Neural progenitor cell (in vitro differentiated cells): ENCODE results near the gene FMNL2. TPM values are rescaled to one million over a fixed set of nuclear protein-coding genes. Genes with fewer than 3 reads are reported as not detected.

ENCODE experiments used
- DNase-seq: peaks from one replicate; pipeline ENCODE4 v3.0.0-alpha.2; 2016; ENCODE audit warnings: low spot score
- H2AFZ ChIP-seq: fragments of 200-600 bp; sonication (generic); replicated peaks from 2 replicates; pipeline ENCODE4 v1.6.1; 2016; ENCODE audit warnings: antibody characterized with exemption
- H3F3A ChIP-seq: fragments of 200-600 bp; sonication (generic); 2 replicates; pipeline ENCODE4 v1.6.1; 2016; ENCODE audit warnings: antibody characterized with exemption, low read depth
- H3K27ac ChIP-seq: fragments of 200-600 bp; sonication (generic); 2 replicates; pipeline ENCODE4 v1.5.1; 2016; ENCODE audit warnings: mild to moderate bottlenecking
- H3K27me3 ChIP-seq: fragments of 200-600 bp; sonication (generic); 2 replicates; pipeline ENCODE4 v1.6.1; 2016; ENCODE audit warnings: mild to moderate bottlenecking, moderate library complexity
- H3K36me3 ChIP-seq: fragments of 200-600 bp; sonication (generic); 2 replicates; pipeline ENCODE4 v1.5.1; 2016
- H3K4me1 ChIP-seq: fragments of 200-600 bp; sonication (generic); 2 replicates; pipeline ENCODE4 v1.6.1; 2016; ENCODE audit warnings: mixed run types
- H3K4me2 ChIP-seq: fragments of 200-600 bp; sonication (generic); 2 replicates; pipeline ENCODE4 v1.6.1; 2016
- H3K4me3 ChIP-seq: fragments of 200-600 bp; sonication (generic); 2 replicates; pipeline ENCODE4 v1.5.1; 2016
- H3K79me2 ChIP-seq: fragments of 200-600 bp; sonication (generic); 2 replicates; pipeline ENCODE4 v1.6.1; 2016; ENCODE audit warnings: low read depth
- H3K9ac ChIP-seq: fragments of 200-600 bp; sonication (generic); 2 replicates; pipeline ENCODE4 v1.6.1; 2016
- H3K9me3 ChIP-seq: fragments of 200-600 bp; sonication (generic); 2 replicates; pipeline ENCODE4 v1.5.1; 2016; ENCODE audit warnings: low read depth
- H4K20me1 ChIP-seq: fragments of 200-600 bp; sonication (generic); 2 replicates; pipeline ENCODE4 v1.6.1; 2016; ENCODE audit warnings: low read depth
- H3K27ac Mint-ChIP-seq: 3 replicates; pipeline ENCODE4 v1.8.0; 2021; ENCODE audit warnings: mixed read lengths
- H3K27me3 Mint-ChIP-seq: 2 replicates; pipeline ENCODE4 v1.8.0; 2022; ENCODE audit warnings: low read depth, mild to moderate bottlenecking, inconsistent platforms, moderate library complexity, mixed read lengths; ENCODE audit not compliant: insufficient read depth
- H3K36me3 Mint-ChIP-seq: 3 replicates; pipeline ENCODE4 v1.8.0; 2021; ENCODE audit warnings: mixed read lengths
- H3K4me1 Mint-ChIP-seq: 3 replicates; pipeline ENCODE4 v1.8.0; 2021; ENCODE audit warnings: mixed read lengths
- H3K4me3 Mint-ChIP-seq: 3 replicates; pipeline ENCODE4 v1.8.0; 2021; ENCODE audit warnings: mild to moderate bottlenecking, moderate library complexity, mixed read lengths
- H3K9me3 Mint-ChIP-seq: 3 replicates; pipeline ENCODE4 v1.8.0; 2020; ENCODE audit warnings: mixed read lengths
- CTCF ChIP-seq: fragments of 200-600 bp; sonication (generic); IDR thresholded peaks from 2 replicates; pipeline ENCODE4 v1.5.1; 2017; ENCODE audit warnings: antibody characterized with exemption, mild to moderate bottlenecking
- EZH2 ChIP-seq: fragments of 200-600 bp; sonication (generic); IDR thresholded peaks from 2 replicates; pipeline ENCODE4 v1.6.1; 2017; ENCODE audit warnings: antibody characterized with exemption, mild to moderate bottlenecking, moderate library complexity
- EZH2phosphoT487 ChIP-seq: fragments of 200-600 bp; sonication (generic); IDR thresholded peaks from 2 replicates; pipeline ENCODE4 v1.6.1; 2017; ENCODE audit warnings: antibody characterized with exemption
- total RNA-seq: library from RNA; depleted of rRNA; stranded (reverse); fragments of >200 nt; gene quantifications from 2 replicates; pipeline ENCODE4 v1.2.3, GENCODE V29; 2015; ENCODE audit warnings: low replicate concordance

FMNL2 gene
- total RNA-seq, 1 donor from 2014 or later = 99.7 TPM

GRCh38 chr2:152486737-152487400 is 151.9 kb downstream of the FMNL2 start:
- Mint-ChIP-seq H3K27ac (no peak overlapping the region), H3K4me3 (no peak overlapping the region)

GRCh38 chr2:152488075-152488474 is 153.1 kb downstream of the FMNL2 start:
- H3K4me3 ChIP-seq = no peak overlapping the region
- H3K9me3 ChIP-seq = no peaks in the 10 kb centered on the region
- H2AFZ ChIP-seq = no peak overlapping the region
- H3K79me2 ChIP-seq = peaks cover 99% of the 10 kb centered on the region
- TF ChIP-seq CTCF (no peak), EZH2 (no peak), EZH2phosphoT487 (no peak)
- no peaks in the 10 kb centered on the region for H3K9me3 Mint-ChIP-seq
- H4K20me1 ChIP-seq = peaks cover 82% of the 10 kb centered on the region
- no peak for DNase-seq
- no peaks in the 10 kb centered on the region for H3K36me3 ChIP-seq
- H3K4me2 ChIP-seq = no peak overlapping the region
- peaks cover 46% of the 10 kb centered on the region for H3K4me1 Mint-ChIP-seq
- no peaks in the 10 kb centered on the region for H3K36me3 Mint-ChIP-seq
- no peaks in the 10 kb centered on the region for H3K27me3 ChIP-seq
- peaks cover 2% of the 10 kb centered on the region for H3K27me3 Mint-ChIP-seq
- peaks cover 17% of the 10 kb centered on the region for H3F3A ChIP-seq
- no peak overlapping the region for H3K27ac ChIP-seq
- H3K4me1 ChIP-seq = peaks cover 44% of the 10 kb centered on the region
- H3K4me3 Mint-ChIP-seq = no peak overlapping the region
- H3K27ac Mint-ChIP-seq = no peak overlapping the region
- no peak overlapping the region for H3K9ac ChIP-seq

More at GRCh38 chr2:152486737-152487400, 151.9 kb downstream of the FMNL2 start:
- Histone ChIP-seq H3K4me1 (peaks cover 40% of the 10 kb centered on the region), H3K27ac (no peak overlapping the region), H3K4me3 (no peak overlapping the region), H4K20me1 (peaks cover 91% of the 10 kb centered on the region), H3F3A (peaks cover 11% of the 10 kb centered on the region), H3K9me3 (no peaks in the 10 kb centered on the region), H3K9ac (no peak overlapping the region), H3K79me2 (peaks cover 99% of the 10 kb centered on the region), H3K4me2 (no peak overlapping the region), H2AFZ (no peak overlapping the region), H3K36me3 (no peaks in the 10 kb centered on the region), H3K27me3 (no peaks in the 10 kb centered on the region)
- no peak for DNase-seq
- peaks cover 2% of the 10 kb centered on the region for H3K27me3 Mint-ChIP-seq
- TF ChIP-seq EZH2 = no peak
- no peak for TF ChIP-seq CTCF
- TF ChIP-seq EZH2phosphoT487 = no peak
- peaks cover 44% of the 10 kb centered on the region for H3K4me1 Mint-ChIP-seq
- no peaks in the 10 kb centered on the region for H3K36me3 Mint-ChIP-seq
- H3K9me3 Mint-ChIP-seq = no peaks in the 10 kb centered on the region

GRCh38 chr2:152489364-152489763 is 154.4 kb downstream of the FMNL2 start:
- H3K27me3 Mint-ChIP-seq = peaks cover 2% of the 10 kb centered on the region
- Histone ChIP-seq H3K9me3 (no peaks in the 10 kb centered on the region), H3K9ac (no peak overlapping the region), H3K4me2 (no peak overlapping the region), H4K20me1 (peaks cover 81% of the 10 kb centered on the region), H3K79me2 (peaks cover 99% of the 10 kb centered on the region), H3K4me1 (peaks cover 57% of the 10 kb centered on the region), H3K27me3 (no peaks in the 10 kb centered on the region), H3K4me3 (no peak overlapping the region), H3K36me3 (no peaks in the 10 kb centered on the region), H3F3A (peaks cover 30% of the 10 kb centered on the region), H3K27ac (no peak overlapping the region), H2AFZ (no peak overlapping the region)
- no peak overlapping the region for H3K4me3 Mint-ChIP-seq
- peak overlapping the region; percentile 1 for H3K27ac Mint-ChIP-seq
- H3K36me3 Mint-ChIP-seq = no peaks in the 10 kb centered on the region
- DNase-seq = no peak
- no peak for TF ChIP-seq EZH2
- no peak for TF ChIP-seq EZH2phosphoT487
- no peak for TF ChIP-seq CTCF
- peaks cover 56% of the 10 kb centered on the region for H3K4me1 Mint-ChIP-seq
- H3K9me3 Mint-ChIP-seq = no peaks in the 10 kb centered on the region
